ENCODE data around the gene TCF7L2.

The TCF7L2 gene

DNA sequence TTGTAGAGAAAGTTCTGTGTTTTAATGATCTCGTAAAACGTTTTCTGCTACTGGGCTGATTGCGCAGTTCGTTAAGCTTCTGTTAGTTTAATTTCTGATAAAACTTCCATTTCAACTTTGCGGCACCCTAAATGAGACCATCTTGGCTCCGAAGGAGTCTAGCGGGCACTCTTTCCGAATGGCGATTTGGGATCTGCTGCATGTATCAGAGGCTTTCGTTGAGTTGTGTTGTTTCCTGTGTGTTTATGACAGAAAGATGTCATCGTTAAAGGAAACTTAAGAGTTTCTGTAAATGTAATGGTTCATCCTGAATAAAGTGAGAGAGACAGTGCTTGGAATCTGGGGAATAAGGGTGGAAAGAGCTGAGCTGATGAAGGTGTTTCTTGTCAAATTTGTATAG, 174.7 kb downstream of the TCF7L2 start:
- DNase-seq (ENCODE audit: low read depth in 2 of 2), result no peak

DNA sequence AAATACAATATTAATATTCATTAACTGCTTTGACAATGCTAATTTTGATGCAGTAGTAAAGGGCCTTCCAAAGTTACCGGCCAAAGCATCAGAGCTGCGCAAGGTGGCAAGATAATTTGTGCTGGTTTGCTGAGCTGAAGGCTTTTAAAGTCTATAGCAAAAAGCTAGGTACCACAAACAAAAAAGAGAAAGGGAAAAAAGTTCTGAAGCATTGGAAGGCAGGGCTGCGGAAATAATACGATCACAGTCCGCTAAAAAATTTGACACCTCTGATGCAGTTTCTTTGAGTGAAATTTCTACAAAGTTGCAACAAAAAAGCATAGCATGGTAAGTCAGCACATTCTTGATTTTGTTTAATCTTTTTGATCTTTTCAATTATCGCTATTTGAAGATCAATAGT, 175.6 kb downstream of the TCF7L2 start:
- no peak for DNase-seq (ENCODE audit: low read depth in 2 of 2)

DNA sequence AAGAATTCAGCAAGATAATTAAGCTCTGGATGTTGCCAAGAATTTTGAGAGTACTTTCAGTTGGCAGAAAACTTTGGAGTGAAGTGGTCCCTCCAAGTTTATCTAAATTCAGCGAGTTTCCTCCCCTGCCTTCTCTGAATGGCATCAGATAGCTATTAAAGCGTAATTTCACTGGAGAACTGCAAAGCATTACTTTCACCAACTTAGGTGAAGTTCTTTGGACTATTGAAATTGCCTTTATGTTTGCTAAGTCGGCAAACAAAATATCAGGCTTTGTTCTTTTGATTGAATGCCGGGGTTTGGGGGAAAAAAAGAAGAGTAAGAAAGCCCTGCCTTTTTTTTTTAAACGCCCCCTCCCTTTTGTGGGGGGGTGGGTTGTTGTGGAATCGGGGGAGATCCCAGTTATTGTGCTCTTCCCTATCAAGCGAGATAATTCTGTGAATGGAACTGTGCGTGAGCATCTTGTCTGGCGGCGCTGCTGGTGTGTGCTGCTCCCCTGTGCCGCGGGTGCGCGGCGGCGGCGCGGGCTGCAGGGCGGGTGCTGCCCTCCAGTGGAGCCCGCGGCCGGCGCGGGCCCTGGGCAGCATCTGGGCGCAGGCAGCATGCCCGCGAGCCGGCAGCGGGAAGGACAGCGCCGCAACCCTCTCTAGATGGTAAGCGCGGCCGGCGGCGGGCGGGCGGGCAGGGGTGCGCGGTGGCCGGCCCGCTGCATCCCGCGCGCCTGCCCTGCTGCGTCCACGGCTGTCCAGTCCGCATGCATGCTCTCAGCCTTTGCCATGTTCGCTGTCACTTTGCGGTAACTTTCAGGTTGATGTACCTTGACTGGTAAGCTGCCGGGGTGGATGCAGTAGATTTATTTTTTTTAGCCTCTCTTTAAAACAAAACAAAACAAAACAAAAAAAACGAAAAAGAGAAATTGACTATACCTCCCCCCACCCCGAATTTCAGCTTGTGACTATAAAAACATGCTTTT, 176.5 kb downstream of the TCF7L2 start:
- DNase-seq (ENCODE audit: low read depth in 2 of 2), result no peak

DNA sequence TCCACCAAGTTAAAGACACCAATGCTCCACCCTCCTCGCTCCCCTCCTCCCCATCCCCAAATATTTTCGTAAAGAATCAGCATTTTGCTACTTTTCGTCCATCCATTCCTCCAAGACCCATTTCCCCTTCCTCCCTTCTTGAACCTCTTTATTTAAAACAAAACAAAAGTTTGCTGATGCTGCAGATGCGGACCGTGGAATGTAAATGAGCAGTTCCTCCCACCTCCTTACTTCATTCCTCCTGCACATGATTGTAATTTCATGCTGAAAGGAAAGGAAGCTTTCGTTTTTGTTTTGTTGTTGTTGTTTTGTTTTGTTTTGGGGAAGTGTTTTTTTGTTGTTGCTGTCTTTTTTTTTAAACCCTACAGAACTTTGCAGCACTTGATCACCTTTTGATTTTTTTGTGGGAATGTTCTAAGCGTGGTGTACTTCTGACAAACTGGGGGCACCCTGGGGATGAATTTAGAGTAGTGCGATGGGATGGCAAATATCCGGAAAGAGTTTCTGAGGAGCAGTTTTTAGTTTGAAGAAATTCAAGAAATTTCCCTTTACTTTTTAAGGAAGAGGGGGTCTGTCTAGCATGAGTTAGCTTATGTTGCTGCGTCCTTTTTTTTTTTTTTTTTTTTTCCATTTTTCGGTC, 177.3 kb downstream of the TCF7L2 start:
- no peak for DNase-seq (ENCODE audit: low read depth in 2 of 2)

GRCh38 chr10:113127901-113128283, 177.8 kb downstream of the TCF7L2 start:
- no peak for DNase-seq (ENCODE audit: low read depth in 2 of 2)

DNA sequence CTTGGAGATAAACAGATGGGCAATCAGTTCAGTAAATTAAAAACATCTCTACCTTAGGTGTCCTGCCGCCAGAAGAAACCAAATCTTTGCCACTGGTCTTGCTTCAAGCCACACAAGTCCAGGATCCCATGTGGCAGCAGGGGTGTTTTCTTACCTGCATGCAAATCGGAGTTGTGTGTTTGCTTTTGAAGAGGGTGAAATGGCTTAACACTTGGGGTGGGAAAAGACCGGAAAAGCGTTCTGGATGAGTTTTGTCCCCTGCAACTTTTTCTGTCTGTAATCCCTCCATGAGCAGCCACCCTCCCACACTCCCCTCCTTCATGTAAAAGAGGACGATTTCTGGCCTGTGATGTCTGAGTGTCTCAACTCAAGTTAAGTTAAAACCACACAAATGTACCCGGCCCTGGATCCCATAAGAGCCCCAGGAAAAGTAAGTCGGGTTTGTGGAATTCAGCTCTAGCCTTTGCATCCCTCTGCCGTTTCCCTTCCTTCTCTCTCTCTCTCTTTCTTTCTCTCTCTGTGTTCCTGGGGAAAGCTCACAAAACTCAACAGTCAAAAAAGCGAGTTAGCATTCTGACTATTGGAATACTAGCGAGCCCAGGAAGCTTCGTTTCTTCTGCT, 178.5 kb downstream of the TCF7L2 start:
- no peak for DNase-seq (ENCODE audit: low read depth in 2 of 2)

DNA sequence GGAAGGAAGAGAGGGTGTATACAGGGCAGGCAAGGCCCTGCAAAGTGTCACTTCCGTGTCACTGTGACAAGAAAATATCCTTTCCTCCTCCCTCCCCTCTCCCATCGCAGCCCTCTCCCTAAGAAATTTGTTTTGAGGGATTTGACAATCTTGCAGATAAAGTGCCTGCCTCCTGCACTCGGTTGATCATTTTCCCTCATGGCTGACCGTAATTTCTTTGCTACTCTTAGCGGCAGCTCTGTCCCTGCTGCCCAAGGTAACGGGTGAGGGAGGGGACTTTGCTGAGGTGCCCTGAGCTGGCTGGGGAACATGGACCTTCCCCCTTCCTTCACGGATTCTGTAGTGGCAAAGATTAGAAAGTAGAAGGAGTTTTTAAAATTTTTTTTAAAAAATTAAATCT, 179.1 kb downstream of the TCF7L2 start:
- DNase-seq (ENCODE audit: low read depth in 2 of 2), result no peak

DNA sequence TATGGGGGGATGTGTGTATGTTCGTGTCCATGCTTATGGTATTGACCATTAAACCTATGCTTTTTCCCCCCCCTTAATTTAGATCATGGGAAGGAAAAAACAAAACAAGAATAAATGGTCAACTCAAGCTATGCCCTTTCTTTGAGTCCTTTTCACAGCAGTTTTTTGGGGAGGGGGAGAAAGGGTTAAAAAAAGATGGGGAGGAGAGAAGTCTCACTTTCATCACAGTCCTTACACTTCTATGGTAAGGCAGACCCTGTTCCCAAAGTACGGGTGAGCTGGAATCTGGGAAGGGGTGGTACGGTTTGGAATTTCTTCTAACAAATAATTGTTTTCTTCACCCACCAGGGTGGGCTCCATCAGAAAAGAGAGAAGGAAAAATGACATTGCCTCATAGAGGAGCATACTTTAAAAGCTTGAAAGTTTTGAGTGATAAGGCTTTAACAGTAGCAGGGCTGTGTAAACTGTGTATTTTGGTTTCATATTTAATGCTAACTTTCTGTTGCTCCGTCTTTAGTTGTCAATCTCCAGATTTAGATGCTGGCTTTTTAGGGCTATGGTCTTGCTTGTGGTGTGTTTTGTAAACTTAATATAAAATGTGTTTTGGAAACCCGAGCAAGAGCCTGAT, 180.1 kb downstream of the TCF7L2 start:
- no peak for DNase-seq (ENCODE audit: low read depth in 2 of 2)

DNA sequence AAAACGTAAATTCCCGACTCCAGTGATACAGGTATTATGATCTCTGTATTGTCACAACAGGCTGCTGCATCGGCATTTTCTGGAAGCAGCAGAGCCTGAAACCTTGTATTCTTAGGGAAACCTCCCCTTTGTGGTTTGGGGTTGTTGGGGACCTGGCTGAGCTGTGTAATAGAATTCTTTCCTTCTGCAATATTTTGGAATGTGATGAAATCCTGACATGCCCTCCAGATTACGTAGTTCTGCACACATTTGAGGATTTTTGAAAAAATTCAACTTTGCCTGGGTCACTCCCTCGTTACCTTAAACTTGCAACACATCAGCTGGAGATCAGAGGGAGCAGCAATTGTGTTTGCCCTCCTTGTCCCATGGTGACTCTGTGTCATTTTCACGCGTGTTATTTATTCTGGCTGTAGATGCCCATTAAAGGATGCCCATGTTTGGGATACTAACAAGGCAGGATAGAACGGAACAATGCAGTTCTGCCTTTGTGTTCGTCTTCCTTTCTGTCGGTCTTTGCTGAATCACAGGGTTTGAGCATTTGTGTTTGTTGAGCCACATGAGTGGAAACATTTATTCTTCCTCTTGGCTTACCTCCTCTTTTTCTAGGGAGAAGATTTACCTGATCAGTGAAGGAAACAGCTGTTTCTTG, 181.7 kb downstream of the TCF7L2 start:
- DNase-seq (ENCODE audit: low read depth in 2 of 2), result no peak

- no peak for DNase-seq (ENCODE audit: low read depth in 2 of 2)
These were observed 182.6 kb downstream of the TCF7L2 start for GRCh38 chr10:113132591-113133121.

GRCh38 chr10:113133497-113134115, 183.6 kb downstream of the TCF7L2 start:
- DNase-seq (ENCODE audit: low read depth in 2 of 2), result no peak

- no peak for DNase-seq (ENCODE audit: low read depth in 2 of 2)
These were observed 185.0 kb downstream of the TCF7L2 start for GRCh38 chr10:113135025-113135424.

DNA sequence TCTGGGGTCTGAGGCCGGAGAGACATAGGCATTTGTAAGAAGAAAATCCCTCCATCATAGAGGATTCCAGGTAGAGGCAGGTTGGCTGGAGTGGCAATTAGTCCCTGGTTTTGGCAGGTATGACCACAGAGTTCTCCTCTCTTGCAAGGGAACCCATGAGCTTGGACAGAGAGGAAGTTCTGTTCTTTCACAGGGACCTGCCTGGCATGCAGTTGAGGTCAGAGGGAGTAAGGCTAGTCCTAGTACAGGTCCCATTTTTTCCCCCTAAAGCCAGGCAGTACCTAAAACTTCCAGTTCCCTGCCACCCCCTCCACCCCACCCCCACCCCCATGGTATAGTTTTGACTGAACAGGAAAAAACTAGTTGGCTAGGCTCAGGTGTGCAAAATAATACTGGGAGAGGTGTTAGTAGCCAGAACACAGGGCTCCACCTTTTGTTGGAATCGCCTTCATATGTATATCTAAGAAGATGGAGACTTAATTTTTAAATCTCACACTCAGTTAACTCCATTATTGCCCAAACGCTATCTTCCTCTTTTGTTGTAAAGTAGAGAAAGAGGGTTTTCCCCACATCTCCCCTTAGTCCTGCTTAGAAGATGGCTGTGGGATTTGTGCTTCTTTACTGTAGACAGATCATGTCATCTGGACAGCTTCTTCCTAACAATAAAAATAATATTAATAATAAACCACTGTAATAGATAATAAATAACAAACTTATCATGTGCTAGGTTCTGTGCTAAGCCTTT, 188.1 kb downstream of the TCF7L2 start:
- DNase-seq (ENCODE audit: low read depth in 2 of 2), result no peak

GRCh38 chr10:113138937-113139585, 189.0 kb downstream of the TCF7L2 start:
- no peak for DNase-seq (ENCODE audit: low read depth in 2 of 2)

GRCh38 chr10:113139699-113140098, 189.7 kb downstream of the TCF7L2 start:
- DNase-seq (ENCODE audit: low read depth in 2 of 2), result no peak

DNA sequence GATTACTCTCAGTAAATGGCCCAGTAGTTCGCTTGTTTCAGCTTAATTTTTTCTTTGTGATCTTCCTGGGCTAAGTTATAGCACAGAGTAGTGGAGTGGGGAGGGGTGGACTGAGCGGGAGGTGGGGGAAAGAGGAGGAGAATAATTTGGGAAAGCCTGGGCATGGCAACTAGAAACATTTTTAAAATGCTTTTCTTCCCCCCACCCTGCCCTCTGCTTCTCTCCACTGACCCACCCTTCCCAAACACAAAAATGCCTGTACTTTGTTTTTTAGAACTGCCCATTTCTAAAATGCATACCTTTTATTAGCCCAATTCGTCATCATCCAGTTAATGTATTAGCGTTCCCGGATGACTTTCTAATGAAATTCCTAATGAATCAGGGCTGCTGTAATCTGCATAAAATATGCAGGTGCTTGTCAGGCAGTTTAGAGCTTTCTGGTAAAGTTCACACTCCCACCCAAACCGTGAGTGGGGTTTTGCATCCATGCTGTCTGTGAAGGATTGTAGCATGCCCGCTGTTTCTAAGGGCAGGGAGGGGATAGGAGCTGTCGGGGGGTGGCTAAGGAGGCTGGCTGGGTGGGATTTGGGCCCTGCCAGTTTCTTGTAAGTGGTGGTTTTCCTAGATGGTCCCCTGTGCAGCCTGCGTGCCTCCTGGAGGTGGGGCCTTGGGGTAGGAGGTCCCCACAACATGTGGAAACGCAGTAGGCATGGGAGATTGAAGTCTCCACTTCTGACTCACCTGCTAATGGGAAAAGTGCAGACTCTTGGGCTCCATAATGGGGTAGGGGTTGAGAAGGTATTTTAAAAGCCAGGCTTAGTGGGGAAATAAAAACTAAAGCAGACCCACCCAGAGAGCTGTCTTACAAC, 190.3 kb downstream of the TCF7L2 start:
- DNase-seq (ENCODE audit: low read depth in 2 of 2), result no peak

DNA sequence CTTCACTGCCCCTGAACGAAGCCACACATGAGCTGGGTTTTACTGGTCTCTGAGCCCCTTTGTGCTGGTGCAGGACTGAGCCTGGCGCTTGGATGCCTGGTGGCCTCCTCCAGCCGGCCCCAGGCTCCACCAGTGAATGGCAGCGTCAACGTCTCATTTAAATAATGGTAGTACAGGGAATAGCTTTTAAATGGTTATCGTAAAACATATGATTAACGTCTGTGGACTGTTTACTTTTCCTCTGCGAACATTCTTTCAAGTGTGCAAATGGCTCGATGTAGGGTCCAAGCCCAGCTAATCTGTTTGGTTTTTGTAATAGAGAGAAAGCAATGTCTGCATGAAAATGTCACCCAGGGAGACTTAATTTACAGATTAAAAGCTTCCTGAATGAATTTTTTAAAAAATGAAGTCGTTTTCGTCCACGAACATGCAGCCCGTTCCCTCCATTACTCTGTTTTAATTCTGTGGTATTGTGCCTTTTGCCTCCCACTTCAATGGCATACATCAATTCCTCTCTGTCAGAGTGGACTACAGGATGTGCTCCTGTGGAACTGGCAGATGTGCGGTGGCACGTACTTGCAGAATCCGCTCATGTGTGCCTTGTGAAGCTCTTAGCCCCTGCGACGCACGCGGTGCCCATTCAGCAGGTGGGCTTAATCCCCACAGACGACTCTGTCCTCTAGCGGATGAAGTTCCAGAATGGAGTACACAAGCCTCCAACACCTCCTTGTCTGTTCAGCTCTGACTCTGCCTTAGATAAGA, 192.7 kb downstream of the TCF7L2 start:
- no peak for DNase-seq (ENCODE audit: low read depth in 2 of 2)

GRCh38 chr10:113144576-113144975, 194.5 kb downstream of the TCF7L2 start:
- no peak for DNase-seq (ENCODE audit: low read depth in 2 of 2)
